Loucy (cell line): ENCODE data around the gene TPBG.

Experiments used
- H2AFZ ChIP-seq: fragments of 200-600 bp; sonication (generic); 2 replicates; pipeline ENCODE4 v1.6.0; 2016; ENCODE audit warnings: antibody characterized with exemption, mild to moderate bottlenecking, low read length, moderate library complexity
- H3F3A ChIP-seq: fragments of 200-600 bp; 2 replicates; pipeline ENCODE4 v1.6.0; 2016; ENCODE audit warnings: antibody characterized with exemption, low read depth, mild to moderate bottlenecking
- H3K27me3 ChIP-seq: fragments of 200-600 bp; sonication (generic); 2 replicates; pipeline ENCODE4 v1.6.1; 2014; ENCODE audit warnings: low read length, mild to moderate bottlenecking; ENCODE audit not compliant: insufficient read depth, poor library complexity, severe bottlenecking
- H3K36me3 ChIP-seq: fragments of 200-600 bp; sonication (generic); 2 replicates; pipeline ENCODE4 v1.6.1; 2016; ENCODE audit warnings: low read length; ENCODE audit not compliant: insufficient read depth
- H3K4me1 ChIP-seq: fragments of 200-600 bp; sonication (generic); 2 replicates; pipeline ENCODE4 v1.5.1; 2014; ENCODE audit warnings: low read length, mild to moderate bottlenecking; ENCODE audit not compliant: insufficient read depth, poor library complexity, severe bottlenecking
- H3K4me2 ChIP-seq: fragments of 200-600 bp; sonication (generic); 2 replicates; pipeline ENCODE4 v1.6.0; 2014; ENCODE audit warnings: antibody characterized with exemption, low read length, low read depth, mild to moderate bottlenecking; ENCODE audit not compliant: poor library complexity, severe bottlenecking
- H3K4me3 ChIP-seq: fragments of 200-600 bp; sonication (generic); 2 replicates; pipeline ENCODE4 v1.5.1; 2014; ENCODE audit warnings: low read length, mild to moderate bottlenecking, mixed read lengths; ENCODE audit not compliant: poor library complexity, severe bottlenecking
- H3K79me2 ChIP-seq: fragments of 200-600 bp; sonication (generic); 2 replicates; pipeline ENCODE4 v1.6.1; 2014; ENCODE audit warnings: low read length; ENCODE audit not compliant: insufficient read depth
- H3K9ac ChIP-seq: fragments of 200-600 bp; sonication (generic); 2 replicates; pipeline ENCODE4 v1.6.0; 2014; ENCODE audit warnings: mild to moderate bottlenecking, low read depth, low read length, moderate library complexity; ENCODE audit not compliant: poor library complexity, severe bottlenecking
- H3K9me2 ChIP-seq: fragments of 200-600 bp; sonication (generic); replicated peaks from 2 replicates; pipeline ENCODE4 v1.6.1; 2016; ENCODE audit warnings: low read depth, low read length, mixed read lengths
- H3K9me3 ChIP-seq: fragments of 200-600 bp; sonication (generic); 2 replicates; pipeline ENCODE4 v1.6.1; 2014; ENCODE audit warnings: mild to moderate bottlenecking, antibody characterized with exemption, low read length, low read depth; ENCODE audit not compliant: insufficient read depth
- H4K20me1 ChIP-seq: fragments of 200-600 bp; sonication (generic); 2 replicates; pipeline ENCODE4 v1.6.0; 2014; ENCODE audit warnings: antibody characterized with exemption, low read length, mild to moderate bottlenecking; ENCODE audit not compliant: insufficient read depth, poor library complexity, severe bottlenecking
- EZH2phosphoT487 ChIP-seq: fragments of 200-600 bp; IDR thresholded peaks from 2 replicates; pipeline ENCODE4 v1.6.1; 2018; ENCODE audit warnings: antibody characterized with exemption, mild to moderate bottlenecking, moderate library complexity, borderline replicate concordance
- TF ChIP-seq, protein P1 (sequence below): fragments of 200-600 bp; sonication (generic); conservative IDR thresholded peaks from 2 replicates; pipeline ENCODE4 v1.5.1; 2014; ENCODE audit warnings: mild to moderate bottlenecking, antibody characterized with exemption, low read length

The TPBG gene

DNA sequence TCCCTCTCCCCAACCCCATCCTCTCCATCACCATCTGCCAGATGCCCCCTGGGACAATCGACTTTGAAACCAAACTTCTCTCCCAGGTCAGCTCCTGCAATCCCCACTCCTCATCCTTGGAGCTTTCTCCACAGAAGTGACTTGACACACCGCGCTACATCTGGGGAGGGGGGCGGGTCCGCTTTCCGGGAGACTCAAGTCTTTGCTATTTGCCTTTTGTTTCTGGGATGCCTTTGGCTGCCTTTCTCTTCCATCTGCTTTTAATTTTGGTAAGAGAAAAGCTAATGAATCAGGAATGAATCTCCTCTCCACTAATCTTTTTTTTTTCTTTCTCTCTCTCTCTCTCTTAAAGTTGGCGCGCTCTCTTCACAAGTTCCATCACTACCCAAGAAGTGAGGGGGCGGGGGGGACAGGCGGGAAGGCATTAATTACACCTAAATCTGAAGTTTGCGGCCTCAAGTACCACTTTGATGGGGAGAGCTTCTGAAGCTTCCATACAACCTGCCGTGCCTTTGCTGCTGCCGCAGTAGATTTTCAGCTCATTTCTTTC is 664 bp upstream of the TPBG start:
- Histone ChIP-seq H3K4me2 (no peak overlapping the region), H3K79me2 (no peaks in the 10 kb centered on the region), H3K9ac (no peak overlapping the region), H3K4me3 (no peak overlapping the region), H3K36me3 (no peaks in the 10 kb centered on the region), H4K20me1 (no peaks in the 10 kb centered on the region), H2AFZ (no peak overlapping the region), H3K27me3 (no peaks in the 10 kb centered on the region), H3K9me3 (no peaks in the 10 kb centered on the region), H3F3A (no peaks in the 10 kb centered on the region), H3K9me2 (no peaks in the 10 kb centered on the region), H3K4me1 (no peaks in the 10 kb centered on the region)
- TF ChIP-seq, protein P1, sequence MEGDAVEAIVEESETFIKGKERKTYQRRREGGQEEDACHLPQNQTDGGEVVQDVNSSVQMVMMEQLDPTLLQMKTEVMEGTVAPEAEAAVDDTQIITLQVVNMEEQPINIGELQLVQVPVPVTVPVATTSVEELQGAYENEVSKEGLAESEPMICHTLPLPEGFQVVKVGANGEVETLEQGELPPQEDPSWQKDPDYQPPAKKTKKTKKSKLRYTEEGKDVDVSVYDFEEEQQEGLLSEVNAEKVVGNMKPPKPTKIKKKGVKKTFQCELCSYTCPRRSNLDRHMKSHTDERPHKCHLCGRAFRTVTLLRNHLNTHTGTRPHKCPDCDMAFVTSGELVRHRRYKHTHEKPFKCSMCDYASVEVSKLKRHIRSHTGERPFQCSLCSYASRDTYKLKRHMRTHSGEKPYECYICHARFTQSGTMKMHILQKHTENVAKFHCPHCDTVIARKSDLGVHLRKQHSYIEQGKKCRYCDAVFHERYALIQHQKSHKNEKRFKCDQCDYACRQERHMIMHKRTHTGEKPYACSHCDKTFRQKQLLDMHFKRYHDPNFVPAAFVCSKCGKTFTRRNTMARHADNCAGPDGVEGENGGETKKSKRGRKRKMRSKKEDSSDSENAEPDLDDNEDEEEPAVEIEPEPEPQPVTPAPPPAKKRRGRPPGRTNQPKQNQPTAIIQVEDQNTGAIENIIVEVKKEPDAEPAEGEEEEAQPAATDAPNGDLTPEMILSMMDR = no peak

DNA sequence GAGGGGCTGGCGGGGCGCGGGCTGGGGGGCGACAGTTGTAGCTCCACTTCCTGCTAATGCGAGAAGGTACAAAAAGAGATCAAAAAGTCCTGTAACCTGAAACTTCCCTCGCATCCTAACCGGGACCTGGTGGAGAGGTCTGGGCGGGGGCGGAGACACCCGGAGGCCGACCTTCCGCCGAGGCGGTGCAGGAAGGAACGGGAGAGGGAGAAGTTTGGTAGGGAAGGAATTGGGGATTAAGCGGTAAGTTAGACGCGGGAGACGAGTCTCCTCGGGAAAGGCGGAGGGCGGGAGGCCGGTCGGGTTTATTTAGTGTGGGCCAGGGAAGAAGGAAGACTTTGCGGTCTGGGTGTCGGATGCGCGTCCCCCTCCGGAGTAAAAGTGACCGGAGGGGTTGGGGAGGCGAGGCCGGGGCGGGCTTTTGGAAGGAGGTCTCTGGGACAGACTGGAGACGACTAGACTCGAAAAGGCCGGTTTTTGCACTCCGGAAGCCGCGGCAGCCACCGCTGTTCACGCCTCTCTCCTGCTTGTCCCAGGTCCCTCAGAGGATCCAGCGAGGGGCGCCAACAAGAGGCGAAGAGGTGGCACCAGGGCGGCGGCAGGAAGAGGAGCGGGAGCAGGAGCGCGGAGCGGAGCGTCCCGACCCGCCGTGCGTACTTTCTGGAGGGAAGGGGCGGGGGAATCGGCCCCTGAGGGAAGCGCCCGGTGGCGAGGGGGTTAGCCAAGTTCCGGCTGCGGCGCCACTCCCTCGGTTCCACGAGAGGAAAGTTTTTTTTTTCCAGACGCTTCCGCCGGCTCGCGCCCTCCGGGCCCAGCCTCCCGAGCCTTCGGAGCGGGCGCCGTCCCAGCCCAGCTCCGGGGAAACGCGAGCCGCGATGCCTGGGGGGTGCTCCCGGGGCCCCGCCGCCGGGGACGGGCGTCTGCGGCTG is 734 bp downstream of the TPBG start:
- TF ChIP-seq, protein P1 = no peak
- no peak for TF ChIP-seq EZH2phosphoT487
- Histone ChIP-seq H3F3A (no peaks in the 10 kb centered on the region), H4K20me1 (no peaks in the 10 kb centered on the region), H3K9ac (no peak overlapping the region), H3K9me3 (no peaks in the 10 kb centered on the region), H3K36me3 (no peaks in the 10 kb centered on the region), H3K4me2 (no peak overlapping the region), H3K27me3 (no peaks in the 10 kb centered on the region), H3K9me2 (no peaks in the 10 kb centered on the region), H2AFZ (no peak overlapping the region), H3K4me1 (no peaks in the 10 kb centered on the region), H3K79me2 (no peaks in the 10 kb centered on the region), H3K4me3 (no peak overlapping the region)

DNA sequence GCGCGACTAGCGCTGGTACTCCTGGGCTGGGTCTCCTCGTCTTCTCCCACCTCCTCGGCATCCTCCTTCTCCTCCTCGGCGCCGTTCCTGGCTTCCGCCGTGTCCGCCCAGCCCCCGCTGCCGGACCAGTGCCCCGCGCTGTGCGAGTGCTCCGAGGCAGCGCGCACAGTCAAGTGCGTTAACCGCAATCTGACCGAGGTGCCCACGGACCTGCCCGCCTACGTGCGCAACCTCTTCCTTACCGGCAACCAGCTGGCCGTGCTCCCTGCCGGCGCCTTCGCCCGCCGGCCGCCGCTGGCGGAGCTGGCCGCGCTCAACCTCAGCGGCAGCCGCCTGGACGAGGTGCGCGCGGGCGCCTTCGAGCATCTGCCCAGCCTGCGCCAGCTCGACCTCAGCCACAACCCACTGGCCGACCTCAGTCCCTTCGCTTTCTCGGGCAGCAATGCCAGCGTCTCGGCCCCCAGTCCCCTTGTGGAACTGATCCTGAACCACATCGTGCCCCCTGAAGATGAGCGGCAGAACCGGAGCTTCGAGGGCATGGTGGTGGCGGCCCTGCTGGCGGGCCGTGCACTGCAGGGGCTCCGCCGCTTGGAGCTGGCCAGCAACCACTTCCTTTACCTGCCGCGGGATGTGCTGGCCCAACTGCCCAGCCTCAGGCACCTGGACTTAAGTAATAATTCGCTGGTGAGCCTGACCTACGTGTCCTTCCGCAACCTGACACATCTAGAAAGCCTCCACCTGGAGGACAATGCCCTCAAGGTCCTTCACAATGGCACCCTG is 1.6 kb downstream of the TPBG start:
- H3K79me2 ChIP-seq = no peaks in the 10 kb centered on the region
- no peak overlapping the region for H3K4me2 ChIP-seq
- H2AFZ ChIP-seq = no peak overlapping the region

More for the DNA sequence above, 1.6 kb downstream of the TPBG start:
- Histone ChIP-seq H4K20me1 (no peaks in the 10 kb centered on the region), H3K9me2 (no peaks in the 10 kb centered on the region), H3K4me3 (no peak overlapping the region), H3K27me3 (no peaks in the 10 kb centered on the region), H3K9ac (no peak overlapping the region), H3K36me3 (no peaks in the 10 kb centered on the region), H3K9me3 (no peaks in the 10 kb centered on the region), H3K4me1 (no peaks in the 10 kb centered on the region), H3F3A (no peaks in the 10 kb centered on the region)
- TF ChIP-seq, protein P1 = no peak
- no peak for TF ChIP-seq EZH2phosphoT487
